HG03469 (cell line): ENCODE data around the gene PITX1.

Source experiments
- ATAC-seq: cut with Tn5 transposase; IDR thresholded peaks from one replicate; pipeline ENCODE4 v1.9.1; 2021; ENCODE audit warnings: mild to moderate bottlenecking, moderate library complexity, moderate number of reproducible peaks; ENCODE audit not compliant: unreplicated experiment

PITX1 gene

DNA sequence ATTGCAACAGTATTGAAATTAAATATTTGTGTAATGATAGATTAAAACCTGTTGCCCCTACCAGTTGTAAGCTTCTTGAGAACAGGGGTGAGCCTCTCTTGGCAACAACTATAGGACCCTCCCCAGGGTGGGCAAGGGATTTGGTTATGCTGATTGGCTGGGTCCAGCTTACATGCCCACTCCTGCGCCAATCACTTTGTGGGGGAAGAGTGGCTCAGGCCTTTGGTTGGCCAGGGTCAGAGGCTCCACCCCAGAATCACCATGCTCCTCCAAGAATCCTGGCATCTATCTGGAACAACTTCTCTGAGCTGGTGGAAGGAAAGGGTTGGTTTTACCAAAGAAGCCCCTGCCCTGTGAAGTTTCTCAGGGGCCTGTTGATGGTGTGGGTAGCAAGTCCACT, 8.6 kb upstream of the PITX1 start:
- no peak for ATAC-seq

DNA sequence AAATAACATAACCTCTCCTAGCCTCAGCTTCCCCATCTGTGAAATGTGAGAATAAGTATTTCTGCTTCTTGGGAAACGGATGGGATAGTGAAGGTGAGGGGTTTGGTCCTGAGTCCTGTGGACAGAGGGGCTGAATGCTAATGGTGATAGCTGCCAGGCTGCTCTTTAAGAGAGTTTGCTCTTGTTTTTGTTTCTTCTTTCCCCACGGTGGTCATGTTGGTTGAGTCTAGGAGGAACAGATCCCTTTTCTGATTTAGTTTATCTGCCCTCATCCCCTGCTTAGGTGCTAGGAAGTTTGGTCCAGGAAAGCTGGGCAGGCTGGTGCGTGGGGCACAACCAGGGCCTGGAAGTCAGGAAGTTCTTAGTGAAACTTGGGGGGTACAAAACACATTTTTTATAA, 7.7 kb upstream of the PITX1 start:
- ATAC-seq, result no peak

DNA sequence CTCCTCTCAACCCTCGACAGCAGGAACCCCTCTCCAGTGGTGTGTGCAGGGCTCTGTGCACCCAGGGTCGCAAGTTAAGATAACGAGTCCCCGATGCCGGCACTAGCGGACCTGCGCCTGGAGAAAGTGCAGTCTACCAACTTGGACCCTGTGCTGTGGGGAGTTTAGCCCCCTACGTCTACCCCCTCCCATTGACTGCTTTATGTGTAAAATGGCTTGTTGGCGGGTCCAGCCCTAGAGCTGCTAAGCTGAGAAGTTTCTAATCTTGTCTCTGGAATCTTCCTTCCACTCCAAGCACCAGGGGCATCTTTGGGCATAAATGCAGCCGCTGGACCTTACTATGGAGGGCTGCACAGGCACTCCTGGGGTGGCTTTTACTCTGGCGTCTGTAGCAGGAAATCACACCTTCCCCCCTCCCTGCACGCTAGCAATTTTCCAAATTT, 7.1 kb upstream of the PITX1 start:
- no peak for ATAC-seq

DNA sequence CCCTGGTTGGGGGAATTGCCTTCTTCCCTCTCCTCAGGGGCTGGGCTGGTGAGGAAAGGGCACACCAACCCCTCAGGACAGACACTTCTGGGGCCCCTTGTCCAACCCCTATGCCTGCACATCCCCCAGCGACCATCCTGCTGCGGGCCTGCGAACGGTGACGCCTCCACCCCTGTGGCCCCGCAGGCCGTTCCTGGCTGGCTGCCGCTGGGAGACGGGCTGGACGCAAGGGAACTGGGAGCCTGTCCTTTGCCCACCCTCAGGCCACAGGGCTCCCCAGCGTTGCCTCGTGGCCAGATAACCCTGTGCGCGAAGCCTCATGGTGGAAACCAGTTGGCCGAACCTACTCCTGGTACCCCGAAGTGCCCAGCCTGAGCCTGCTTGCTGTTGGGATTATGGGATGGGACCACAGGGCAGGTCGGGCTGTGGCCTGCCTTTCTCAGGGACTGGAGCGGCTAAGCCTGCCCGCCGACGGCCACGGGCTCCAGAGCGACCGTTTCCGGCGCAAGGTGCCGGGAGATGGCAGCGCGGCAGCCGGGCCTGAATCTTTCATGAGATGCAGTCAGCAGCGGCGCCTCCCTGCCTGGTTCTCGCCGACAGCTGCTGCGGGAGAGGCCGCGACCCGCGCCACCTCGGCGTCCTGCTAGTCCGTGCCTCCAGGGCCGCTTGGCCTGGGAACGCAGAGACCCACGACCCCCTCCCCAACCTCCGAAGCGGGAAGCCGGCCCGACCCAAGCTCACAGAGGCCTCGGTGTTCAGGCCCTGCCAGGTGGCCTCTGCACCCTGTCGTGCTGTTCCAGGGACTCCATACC, 6.5 kb upstream of the PITX1 start:
- ATAC-seq, result no peak

DNA sequence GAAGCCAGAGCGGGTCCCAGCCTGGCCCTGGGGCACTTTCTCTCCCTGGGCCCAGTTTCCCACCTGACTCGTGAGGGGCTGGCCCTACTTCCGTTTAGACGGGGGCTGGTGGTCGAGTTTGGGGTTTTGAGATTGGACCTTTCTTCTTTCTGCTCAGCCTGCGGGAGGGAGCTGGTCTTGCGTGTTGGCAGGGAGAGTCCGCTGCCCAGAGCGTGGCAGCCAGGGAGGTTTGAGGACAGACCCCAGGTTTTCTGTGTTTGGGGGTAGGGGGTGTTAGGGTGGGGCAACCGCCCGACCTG, 6.0 kb upstream of the PITX1 start:
- ATAC-seq, result no peak

DNA sequence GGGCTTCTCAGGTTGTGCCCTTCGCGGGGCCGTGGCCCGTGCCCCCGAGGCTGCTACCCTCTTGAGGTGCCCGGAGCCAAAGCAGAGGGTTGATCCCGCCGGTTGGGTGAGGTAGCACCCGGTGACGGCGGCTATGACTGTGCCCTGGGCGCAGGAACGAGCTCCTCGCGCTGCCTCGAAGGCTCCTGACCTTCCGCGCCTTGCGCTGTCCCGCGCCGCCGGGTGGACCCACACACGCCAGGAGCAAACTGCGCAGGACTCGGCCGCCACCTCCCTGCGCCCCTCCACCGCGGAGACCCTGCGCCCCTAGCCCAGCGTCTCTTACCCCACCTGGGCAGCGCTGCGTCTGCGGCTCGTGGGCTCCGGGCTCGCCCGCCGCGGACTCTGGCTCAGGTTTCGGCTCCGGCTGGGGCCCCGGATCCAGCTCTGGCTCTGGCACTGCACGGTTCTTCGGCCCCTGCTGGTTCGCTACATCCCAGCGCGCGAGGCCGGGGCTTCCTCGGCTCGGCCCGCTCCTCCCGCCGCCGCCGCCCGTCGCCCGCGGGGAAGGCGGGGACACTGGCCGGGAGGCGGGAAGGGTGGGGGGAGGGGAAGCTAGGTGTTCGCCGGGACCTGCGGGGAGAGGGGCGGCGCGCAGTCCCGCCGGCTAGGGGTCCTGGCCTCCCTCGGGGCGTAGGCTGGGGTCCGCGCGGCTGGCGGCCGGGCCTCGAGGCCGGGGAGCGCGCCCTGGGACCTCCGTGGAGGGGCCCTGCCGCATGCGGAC, 5.4 kb upstream of the PITX1 start:
- ATAC-seq, result no peak

DNA sequence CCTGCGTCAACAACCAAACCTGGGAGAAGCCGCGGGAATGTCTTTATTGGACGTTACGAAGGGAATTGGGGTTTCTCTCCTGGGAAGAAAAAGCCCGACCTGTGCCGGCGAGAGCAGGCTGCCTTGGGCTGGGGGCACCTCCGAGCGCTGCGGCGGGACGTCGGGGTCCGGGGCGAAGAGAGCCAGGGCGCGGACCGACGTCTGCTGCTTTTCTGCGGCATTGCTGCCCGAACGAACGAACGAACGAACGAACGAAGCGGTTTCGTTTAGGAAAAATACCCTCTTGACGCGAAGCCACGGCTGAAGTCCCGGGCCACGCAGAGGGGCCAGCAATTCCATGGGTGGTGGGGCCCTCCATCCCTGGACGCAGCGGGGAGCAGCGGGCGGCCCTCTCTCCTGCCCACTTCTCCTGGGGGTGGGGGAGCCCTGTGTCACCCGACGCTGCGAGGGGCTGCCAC, 4.8 kb upstream of the PITX1 start:
- ATAC-seq, result no peak

DNA sequence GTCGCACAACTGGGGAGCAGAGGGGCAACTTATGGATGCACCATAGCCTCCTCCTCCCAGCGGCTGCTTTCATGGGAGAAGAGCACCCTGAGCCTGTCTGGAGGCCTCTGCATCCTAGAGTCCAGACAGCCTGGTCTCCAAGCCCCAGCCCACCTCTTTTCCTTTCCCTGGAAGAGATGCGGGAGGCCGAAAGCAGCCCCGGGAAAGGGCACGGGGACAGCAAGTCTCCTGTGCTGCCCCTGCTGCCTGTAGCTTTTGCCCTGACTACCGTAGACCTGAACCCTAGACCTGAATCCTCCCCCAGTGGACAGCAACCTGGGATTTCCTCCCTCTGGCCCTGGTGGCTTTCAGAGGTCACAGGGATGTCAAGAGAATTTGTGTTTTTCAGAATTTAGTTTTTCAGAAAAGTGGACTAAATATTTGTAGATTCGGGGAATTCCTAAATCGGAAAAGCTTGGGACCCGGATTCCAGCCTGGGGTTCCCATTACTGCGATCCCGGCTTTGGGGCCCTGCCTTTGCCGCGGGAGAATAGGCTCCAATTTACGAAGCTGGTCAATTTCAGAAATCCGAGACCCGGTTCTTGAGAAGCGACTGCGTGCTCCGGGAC, 4.3 kb upstream of the PITX1 start:
- no peak for ATAC-seq

DNA sequence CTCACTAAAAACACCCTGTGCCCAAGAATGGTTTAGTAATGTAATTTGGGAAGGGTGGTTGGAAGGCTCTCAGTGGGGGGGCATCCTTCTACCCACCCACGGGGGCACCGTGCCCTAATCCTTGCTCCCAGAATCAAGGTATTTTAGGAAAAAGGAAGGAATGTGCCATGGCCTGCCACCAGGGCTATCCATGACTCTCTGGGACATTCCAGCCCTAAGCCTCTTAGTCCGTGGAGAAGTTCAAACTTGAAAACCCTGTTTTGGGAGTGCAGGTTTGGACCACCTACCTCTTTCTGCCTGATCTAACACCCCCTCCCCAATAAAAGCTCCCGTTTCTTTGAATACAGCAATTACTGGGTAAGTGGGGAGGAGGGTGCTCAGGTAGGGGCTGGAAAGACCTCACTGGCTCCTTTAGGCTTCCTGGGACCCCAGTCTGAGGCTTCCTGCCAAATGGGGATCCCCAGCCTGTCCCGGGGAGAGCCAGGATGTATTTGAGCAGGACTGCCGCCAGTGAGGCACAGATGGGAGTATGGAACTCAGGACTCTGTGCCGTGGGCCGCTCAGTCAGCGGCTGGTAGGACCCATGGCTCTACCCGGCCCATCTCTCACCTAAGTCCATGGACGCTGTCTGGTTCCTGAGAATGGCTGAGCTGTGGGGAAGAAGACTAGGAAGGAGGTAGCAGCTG, 3.6 kb upstream of the PITX1 start:
- ATAC-seq, result no peak

DNA sequence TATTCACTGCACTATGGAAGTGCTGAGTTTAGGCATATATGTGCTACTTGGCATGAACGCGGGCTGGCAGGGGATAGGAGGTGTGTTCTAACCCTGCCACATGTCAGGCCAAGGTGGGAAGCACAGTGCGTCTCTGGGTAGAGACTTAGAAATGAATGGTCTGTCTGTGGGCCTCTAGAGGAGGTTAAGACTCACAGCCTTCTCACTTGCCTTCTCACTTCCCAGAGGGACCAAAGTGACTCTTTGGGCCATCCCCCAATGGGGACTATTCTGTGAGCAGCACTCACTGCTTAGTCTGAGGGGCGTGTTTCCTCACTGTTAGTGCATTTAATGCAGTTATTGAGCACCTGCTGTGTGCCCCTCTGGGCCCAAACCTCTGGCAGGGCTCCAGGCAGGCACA, 2.4 kb upstream of the PITX1 start:
- no peak for ATAC-seq

DNA sequence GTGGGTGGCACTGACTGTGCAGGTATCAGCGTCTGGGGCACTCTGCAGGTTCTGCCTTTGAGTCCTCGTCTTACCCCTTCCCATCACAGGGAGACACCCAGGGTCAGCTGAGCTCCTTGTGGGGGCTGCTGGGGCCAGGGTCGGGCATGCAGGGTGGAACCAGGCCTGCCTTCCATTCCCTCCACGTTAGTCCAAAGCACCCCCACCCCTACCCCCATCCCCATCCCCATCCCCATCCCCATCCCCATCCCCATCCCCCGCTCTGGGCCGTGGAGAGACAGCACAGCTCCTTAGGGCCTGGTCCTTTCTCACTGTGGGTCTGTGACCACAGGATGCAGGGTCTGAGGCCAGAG, 1.6 kb upstream of the PITX1 start:
- no peak for ATAC-seq

DNA sequence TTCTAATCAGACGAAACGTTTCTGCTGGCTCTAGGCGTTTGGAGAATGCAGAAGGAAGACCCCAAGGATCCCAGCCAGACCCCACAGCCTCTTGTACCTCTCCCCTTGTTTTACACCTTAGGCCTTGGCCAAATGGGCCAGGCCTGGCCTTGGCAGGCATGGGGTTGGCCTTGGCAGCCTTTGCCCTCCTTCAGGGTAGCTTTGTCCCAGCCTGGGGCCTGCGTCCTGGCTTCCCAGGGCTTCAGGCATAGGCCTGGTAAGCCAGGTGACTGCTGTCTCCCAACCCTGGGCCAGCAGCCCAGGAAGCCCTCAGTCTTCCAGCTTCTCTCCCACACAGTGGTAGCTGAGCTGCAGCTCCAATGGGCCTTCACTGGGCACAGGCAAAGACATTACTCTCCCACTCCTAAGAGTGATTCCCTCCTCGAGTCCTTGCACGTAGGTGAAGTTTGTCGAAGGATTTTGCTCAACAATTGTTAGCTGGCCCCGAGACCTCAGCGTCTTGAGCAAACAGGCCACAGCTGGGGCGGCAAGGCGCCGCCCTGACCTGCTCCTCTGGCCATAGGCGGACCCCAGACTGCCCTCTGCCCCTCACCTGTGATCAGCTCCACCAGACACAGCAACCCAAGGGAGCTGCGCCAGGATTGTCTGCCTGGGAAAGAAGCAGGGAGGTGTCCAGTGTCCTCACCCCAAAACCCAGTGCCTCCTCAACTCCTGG, 1.1 kb upstream of the PITX1 start:
- no peak for ATAC-seq

DNA sequence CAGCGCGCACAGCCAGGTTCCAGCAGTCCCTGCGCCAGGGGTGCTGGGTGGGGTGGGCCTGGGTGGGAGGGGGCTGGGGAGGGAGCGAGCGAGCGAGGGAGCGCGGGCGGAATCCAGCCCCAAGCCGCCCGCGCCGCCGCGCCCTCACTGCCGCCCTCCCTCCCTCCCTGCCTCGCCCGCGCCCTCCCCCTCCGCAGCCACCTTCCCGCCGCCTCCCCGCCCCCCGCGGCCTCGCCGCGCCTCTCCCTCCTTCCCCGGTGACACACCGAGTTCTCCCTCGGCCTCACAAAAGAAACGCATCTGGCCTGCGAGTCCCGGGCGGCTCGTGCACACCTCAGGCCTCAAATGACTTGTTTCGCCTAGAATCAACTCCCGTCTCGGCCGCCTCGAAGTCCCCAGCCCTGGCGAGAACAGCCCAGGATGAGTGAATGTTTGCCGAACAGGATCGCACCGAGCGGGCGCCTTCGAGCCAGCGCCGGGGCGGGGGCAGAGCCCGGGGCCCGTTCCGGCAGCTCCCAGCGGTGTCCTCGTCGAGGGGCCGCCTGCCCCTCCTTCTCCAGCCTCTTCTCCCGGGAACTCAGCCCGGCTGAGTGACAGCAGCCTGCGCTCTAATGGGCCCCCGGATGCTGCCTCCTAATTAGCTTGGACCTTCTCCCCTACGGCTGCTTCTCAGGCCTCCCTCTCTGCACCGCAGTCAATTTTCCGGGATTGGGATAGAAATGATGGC, 371 bp upstream of the PITX1 start:
- ATAC-seq, result no peak

DNA sequence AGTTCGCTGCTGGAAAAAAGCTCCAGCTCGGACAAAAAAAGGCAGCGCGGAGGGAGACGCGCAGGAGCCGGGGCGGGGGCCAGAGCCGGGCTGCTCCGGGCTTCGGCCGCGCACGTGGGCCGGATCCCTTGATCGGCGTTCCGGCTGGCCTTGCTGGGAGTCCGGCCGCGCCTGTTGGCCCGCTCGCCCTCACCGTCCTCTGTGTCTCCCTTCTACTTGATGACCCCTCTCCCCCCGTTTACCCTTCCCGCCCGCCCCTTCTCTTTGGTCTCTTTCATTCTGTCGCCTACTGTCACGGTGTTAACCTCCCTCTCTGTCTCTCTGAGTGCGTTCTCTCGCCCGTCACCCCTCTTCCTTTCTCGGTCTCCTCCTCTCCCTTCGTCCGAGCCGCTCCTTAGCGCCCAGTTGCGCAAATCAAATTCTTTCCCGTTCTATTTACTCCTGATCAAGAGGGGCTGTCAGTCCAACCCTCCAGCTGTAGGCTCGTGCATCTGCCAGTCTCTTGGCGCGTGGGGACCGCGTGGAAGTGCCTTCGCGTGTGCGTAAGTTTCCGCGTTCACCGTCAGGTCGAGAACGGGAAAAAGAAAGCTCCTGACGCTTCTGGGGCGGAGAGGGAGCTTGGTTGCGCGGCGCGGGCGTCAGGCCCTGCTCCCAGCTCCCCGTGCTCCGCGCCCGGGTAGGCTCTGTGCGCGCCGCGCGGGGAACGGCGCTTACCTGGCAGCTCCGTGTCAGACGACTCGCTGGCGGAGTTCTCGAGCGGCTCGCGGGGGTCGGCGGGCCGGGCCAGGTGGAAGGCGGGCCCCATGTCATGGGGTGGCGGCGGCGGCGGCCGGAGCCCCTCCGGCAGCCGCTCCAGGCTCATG, 798 bp downstream of the PITX1 start:
- ATAC-seq, result no peak

DNA sequence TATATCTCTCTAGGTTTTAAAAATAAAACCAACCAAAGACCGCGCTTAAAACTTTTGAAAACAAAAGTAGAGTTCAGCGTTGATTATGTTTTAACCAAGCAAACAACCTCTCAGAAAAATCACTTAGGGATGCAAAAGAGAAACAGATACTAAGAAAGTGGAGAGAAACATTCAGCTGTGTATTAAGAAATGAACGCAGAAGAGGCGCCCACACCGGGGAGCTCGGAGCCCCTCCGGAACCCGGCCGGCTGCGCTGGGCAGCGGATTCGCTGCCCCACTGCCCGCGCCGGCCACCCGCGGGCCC, 1.4 kb downstream of the PITX1 start:
- no peak for ATAC-seq

DNA sequence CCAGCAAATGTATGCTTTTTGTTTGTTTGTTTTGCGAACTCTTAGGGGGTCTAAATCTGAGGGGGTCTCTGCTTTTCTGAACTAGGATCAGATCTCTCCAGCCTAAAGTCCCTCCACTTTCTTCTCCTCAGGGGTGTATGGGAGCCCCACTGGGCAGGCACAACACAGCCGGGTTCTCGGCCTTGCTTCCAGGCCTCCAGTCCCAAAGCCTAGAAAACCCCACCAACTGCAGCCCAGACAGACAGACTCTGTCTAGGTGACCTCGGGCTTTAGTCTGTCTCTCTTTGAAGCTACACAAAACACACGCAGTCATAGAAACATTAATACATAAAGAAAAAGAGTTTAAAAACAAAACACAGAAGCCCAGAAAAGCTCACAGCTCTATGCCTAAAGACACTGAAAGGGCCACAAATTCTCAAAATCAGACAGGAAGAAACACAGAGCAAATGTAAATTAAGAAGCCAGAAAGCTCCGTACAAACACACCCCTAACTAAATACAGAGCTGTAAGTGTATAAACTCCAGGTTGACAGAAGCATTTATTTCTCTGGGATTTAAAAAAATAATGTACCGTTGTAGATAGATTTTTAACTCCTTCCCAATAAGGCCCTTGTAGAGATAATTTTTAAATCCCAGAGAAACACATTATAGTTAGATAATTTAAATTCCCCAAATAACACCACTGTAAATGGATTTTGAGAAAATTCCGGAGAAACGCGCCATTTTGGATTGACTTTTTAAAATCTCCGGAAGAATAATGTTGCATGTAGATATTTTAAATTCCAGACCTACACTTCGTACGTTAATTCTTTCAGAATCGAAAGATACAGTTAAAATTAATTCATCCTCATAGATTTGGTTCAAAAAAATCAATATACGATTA, 2.0 kb downstream of the PITX1 start:
- no peak for ATAC-seq

DNA sequence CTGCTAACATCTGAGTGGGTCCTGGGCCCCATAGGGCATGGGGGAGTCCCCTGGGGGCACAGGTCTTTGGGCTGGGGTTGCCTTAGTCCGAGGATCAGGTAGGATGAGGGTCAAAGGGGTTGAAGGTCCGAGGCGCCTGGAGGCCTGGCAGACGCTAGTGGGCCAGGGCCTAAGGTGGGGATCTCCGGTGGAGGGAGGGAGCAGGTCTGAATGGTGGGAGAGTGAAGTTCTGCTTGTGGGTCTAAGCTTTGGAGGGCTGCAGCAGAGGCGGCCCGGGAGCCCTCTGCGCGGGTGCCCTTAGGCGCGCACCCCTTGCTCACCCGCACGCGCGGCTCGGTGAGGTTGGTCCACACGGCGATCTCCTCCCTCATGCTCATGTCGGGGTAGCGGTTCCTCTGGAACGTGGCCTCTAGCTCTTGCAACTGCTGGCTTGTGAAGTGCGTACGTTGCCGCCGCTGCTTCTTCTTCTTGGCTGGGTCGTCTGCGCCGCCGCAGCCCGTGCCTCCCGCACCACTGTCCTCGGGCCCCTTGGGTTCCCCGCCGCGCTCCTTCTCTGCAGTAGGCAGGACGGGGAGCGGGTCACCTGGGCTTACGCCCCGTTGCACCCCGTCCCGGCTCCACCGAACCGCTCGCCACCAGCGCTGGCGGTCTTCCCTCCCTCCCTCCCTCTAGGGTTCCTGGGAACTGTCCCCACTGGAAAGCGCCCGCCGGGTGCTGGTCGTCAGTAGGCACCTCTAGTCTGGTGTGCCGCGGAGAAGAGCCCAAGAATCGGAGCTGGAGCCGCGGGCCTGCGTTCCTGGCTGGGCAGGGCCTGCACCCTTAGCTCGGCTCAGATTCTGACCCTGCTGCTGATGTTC, 2.8 kb downstream of the PITX1 start:
- no peak for ATAC-seq
